Measurements from ENCODE around the gene ZC3H12C.
"Not testable (repeated sequence)": the region's sequence is repeated elsewhere in the genome, so short reads cannot be mapped to it uniquely, and the experiment has no call there.

ZC3H12C gene

GRCh38 chr11:110092515-110093406, at the start of gene ZC3H12C:
TSS of gene ZC3H12C (plus strand) at chr11:110093392. CDS start at chr11:110093412, 20 bp downstream.
- peak; percentile 35 for FAIRE-seq
- peak; percentile 87 for DNase-seq (ENCODE audit: low spot score)

GRCh38 chr11:110044226-110044968, 48.8 kb upstream of the ZC3H12C start:
- FAIRE-seq (no peak), DNase-seq (ENCODE audit: low spot score) (no peak)

GRCh38 chr11:110046775-110047380, 46.3 kb upstream of the ZC3H12C start:
- DNase-seq (ENCODE audit: low spot score) (no peak), FAIRE-seq (no peak)

DNA sequence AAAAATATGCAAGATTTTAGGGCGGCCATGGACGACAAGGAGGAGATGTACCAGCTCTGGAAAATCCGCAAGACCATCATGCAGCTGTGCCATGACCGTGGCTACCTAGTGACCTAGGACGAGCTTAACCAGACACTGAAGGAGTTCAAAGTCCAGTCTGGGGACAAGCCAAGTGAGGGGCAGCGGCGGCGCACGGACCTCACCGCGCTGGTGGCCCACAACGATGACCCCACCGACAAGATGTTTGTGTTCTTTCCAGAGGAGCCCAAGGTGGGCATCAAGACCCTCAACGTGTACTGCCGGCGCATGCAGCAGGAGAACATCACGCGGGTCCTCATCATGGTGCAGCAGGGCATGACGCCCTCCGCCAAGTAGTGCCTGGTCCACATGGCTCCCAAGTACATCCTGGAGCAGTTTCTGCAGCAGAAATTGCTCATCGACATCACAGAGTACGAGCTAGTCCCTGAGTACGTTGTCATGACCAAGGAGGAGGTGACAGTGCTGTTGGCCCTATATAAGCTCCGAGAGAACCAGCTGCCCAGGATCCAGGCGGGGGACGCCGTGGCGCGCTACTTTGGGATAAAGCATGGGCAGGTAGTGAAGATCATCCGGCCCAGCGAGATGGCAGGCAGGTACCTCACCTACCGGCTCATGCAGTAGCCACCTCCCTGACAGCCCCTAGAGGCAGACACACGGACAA, 43.5 kb upstream of the ZC3H12C start:
- DNase-seq (ENCODE audit: low spot score) (no peak), FAIRE-seq (peak; percentile 59)

- no peak for FAIRE-seq
- no peak for DNase-seq (ENCODE audit: low spot score)
Measured at GRCh38 chr11:110050201-110050506, 43.0 kb upstream of the ZC3H12C start.

DNA sequence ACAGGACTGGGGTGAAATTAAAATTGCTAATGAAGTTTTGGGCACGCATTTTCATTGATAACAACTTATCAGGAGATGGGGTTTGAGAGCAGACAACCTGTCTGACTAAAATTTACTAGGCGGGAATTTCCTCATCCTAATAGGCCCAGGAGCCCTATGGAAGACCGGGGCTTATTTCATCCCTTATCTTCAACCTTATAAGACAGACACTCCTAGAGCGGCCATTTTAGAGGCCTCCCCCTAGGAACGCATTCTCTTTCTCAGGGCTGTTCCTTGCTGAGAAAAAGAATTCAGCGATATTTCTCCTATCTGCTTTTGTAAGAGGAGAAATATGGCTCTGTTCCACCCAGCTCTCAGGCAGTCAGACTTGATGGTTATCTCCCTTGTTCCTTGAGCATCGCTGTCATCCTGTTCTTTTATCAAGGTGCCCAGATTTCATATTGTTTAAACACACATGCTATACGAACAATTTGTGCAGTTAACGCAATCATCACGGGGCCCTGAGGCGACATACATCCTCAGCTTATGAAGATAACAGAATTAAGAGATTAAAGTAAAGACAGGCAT, 39.3 kb upstream of the ZC3H12C start:
- no peak for DNase-seq (ENCODE audit: low spot score)
- no peak for FAIRE-seq

DNA sequence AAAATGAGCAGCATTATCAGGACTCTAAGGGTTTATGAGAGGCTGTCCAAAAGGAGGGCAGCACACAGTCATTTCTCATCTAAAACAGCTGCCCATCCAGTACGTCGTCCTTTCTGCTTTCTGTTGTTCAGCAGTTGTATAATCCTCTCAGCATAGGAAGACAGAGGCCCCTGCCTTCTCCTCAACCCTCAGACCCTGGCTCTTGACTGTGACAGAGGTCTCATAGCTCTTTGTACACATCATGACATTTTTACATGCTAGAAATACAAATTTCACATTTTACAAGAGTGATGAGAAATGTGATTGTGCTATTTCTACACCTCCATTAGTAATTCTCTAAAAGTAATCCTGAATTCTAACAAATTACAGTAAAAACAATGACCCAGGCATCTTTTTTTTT, 36.2 kb upstream of the ZC3H12C start:
- DNase-seq (ENCODE audit: low spot score) = no peak
- no peak for FAIRE-seq

DNA sequence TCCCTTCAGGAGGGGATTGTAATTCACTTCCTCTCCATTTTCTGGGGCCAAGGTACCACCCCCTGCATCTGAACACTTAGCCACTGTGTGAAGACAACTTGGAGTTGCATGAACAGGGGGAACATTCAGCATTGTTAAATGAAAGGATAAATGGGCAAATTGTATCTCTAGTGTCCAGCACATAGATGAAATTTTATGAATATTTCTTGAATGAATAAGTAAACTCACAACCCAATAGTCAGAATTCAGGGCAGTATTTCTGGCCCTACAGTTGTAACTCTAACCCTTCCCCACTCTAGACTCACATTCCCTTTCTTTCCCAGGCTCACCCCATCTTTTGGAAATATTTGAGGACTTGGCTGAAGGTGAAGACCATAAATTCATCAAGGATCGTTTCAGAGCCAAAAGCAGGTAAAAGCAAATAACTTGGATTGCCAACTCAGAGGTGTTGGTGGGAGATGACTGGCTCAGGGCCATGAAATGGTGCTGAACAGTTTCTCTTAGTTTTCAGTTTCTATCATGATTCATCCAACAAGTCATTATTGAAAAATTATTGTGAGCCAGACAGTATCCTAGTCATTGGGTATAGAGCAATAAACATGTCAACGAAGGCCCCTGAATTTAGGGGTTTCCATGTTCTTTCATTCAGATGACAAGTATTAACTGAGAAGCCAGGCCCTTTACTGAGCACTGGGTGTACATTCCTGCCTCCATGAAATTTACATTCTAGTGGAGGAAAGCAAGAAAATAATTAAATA, 33.3 kb upstream of the ZC3H12C start:
- DNase-seq (ENCODE audit: low spot score) (no peak), FAIRE-seq (no peak)

- no peak for DNase-seq (ENCODE audit: low spot score)
- FAIRE-seq = no peak
Measured at GRCh38 chr11:110061296-110061695, 31.9 kb upstream of the ZC3H12C start.

- FAIRE-seq (no peak), DNase-seq (ENCODE audit: low spot score) (no peak)
Measured at GRCh38 chr11:110062247-110062646, 30.9 kb upstream of the ZC3H12C start.

GRCh38 chr11:110065189-110065588, 28.0 kb upstream of the ZC3H12C start:
- DNase-seq (ENCODE audit: low spot score) (no peak), FAIRE-seq (no peak)

- FAIRE-seq = not testable (repeated sequence)
Measured at GRCh38 chr11:110068001-110068400, 25.2 kb upstream of the ZC3H12C start.

GRCh38 chr11:110069158-110069737, 23.9 kb upstream of the ZC3H12C start:
- no peak for FAIRE-seq
- DNase-seq (ENCODE audit: low spot score) = no peak

More at GRCh38 chr11:110068001-110068400, 25.2 kb upstream of the ZC3H12C start:
- DNase-seq (ENCODE audit: low spot score) = not testable (repeated sequence)

- FAIRE-seq (no peak), DNase-seq (ENCODE audit: low spot score) (no peak)
Measured at GRCh38 chr11:110070176-110070575, 23.0 kb upstream of the ZC3H12C start.

DNA sequence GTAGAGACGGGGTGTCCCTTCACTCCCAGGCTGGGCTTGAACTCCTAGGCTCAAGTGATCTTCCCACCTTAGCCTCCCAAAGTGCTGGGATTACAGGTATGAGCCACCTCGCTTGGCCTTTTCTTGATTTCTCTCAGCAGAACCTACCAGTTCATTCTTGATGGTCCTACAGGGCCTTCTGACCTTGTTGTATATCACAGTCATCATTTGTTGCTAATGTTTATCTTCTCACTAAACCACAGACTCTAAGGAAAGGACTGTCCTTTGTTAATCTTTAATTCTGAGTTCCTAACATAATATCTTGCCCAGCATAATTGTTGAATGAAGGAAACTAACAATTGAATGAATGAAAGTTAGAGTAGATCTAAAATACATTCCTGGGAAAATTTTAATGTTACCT, 22.0 kb upstream of the ZC3H12C start:
- FAIRE-seq (no peak), DNase-seq (ENCODE audit: low spot score) (no peak)

DNA sequence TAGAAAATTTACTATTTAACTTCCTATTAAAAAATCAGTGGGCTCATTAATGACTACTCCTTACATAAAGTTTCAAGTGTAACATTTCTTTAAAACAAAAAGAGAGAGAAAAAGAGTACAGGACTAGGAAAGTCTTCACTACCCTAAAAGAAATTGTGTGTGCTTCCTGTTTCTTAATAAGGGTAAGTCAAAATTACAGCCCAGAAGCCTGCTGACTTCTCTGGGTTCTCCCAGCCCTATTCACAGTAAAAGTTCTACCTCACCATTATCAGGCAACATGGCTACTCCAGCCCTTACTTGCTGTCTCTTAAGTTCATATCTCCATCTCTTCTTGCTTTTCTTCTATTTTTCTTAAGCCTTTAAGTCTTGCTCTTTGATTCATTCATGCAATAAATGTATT, 20.3 kb upstream of the ZC3H12C start:
- DNase-seq (ENCODE audit: low spot score) (no peak), FAIRE-seq (no peak)

GRCh38 chr11:110074499-110074898, 18.7 kb upstream of the ZC3H12C start:
- DNase-seq (ENCODE audit: low spot score) (no peak), FAIRE-seq (no peak)

DNA sequence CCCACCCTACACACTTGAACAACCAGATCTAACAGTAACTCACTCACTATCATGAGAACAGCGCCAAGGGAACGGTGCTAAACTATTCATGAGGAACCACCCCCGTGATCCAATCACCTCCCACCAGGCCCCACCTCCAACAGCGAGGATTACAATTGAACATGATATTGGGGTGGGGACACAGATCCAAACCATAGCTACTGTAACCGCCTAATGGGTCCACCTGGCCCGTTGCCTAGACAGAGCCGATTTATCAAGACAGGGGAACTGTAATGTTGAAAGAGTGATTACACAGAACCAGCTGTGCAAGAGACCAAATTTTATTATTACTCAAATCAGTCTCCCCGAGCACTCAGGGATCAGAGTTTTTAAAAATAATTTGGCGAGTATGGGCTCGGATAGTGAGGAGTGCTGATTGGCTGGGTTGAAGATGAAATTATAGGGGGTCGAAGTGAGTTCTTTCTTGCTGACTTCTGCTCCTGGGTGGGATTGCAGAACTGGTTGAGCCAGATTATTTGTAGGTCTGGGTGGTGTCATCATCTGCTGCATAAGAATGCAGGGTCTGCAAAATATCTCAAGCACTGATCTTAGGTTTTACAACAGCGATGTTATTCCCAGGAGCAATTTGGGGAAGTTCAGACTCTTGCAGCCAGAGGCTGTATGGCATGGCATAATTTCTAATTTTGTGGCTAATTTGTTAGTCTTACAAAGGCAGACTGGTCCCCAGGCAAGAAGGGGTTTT, 17.9 kb upstream of the ZC3H12C start:
- no peak for FAIRE-seq
- no peak for DNase-seq (ENCODE audit: low spot score)

GRCh38 chr11:110075847-110076208, 17.4 kb upstream of the ZC3H12C start:
- no peak for FAIRE-seq
- DNase-seq (ENCODE audit: low spot score) = no peak
